Esophagus muscularis mucosa (tissue), 4 donors: Measurements from ENCODE around the gene LARGE1. TPM values are rescaled to one million over a fixed set of nuclear protein-coding genes. Genes with fewer than 3 reads are reported as not detected.

Source experiments
- DNase-seq: peaks from one replicate; pipeline ENCODE4 v3.0.0-alpha.2; 2017; ENCODE audit errors: extremely low spot score
- H3K27ac ChIP-seq, 4 donors: fragments of 200-600 bp; sonication (generic); replicated peaks in 1 of 4; 1 replicate in 3 of 4; 2 replicates in 1 of 4; pipeline ENCODE4 v1.5.1; 2016 to 2019; ENCODE audit warnings: mild to moderate bottlenecking in 1 of 4
- H3K27me3 ChIP-seq, 4 donors: fragments of 200-600 bp; sonication (generic); one replicate each; pipeline versions ENCODE4 v1.5.1 to v1.6.0; 2016 to 2019
- H3K36me3 ChIP-seq, 4 donors: fragments of 200-600 bp; sonication (generic); one replicate each; pipeline ENCODE4 v1.5.1; 2016 to 2019
- H3K4me1 ChIP-seq, 4 donors: fragments of 200-600 bp; sonication (generic); one replicate each; pipeline ENCODE4 v1.5.1; 2016 to 2019
- H3K4me3 ChIP-seq, 4 donors: fragments of 200-600 bp; sonication (generic); 1 replicate in 2 of 4; 2 replicates in 2 of 4; pipeline ENCODE4 v1.5.1; 2016 to 2019; ENCODE audit warnings: mild to moderate bottlenecking in 4 of 4, moderate library complexity in 1 of 4
- H3K9me3 ChIP-seq, 4 donors: fragments of 200-600 bp; sonication (generic); 1 replicate in 3 of 4; 2 replicates in 1 of 4; pipeline ENCODE4 v1.5.1; 2016 to 2019
- CTCF ChIP-seq, 3 experiments: fragments of 200-600 bp in 2 of 3; fragments of 450-650 bp in 1 of 3; sonication (generic) in 2 of 3; IDR thresholded peaks; one replicate each; pipeline ENCODE4 v1.5.1; 2017 to 2019; ENCODE audit warnings: antibody characterized with exemption in 3 of 3, mild to moderate bottlenecking in 2 of 3, moderate library complexity in 1 of 3
- EP300 ChIP-seq: sonication (generic); formaldehyde crosslinking; IDR thresholded peaks from one replicate; pipeline ENCODE4 v1.6.1; 2017; ENCODE audit warnings: antibody characterized with exemption
- POLR2A ChIP-seq: fragments of 450-650 bp; IDR thresholded peaks from one replicate; pipeline ENCODE4 v1.6.1; 2017; ENCODE audit warnings: antibody characterized with exemption, moderate library complexity, mild to moderate bottlenecking, low read depth
- POLR2AphosphoS5 ChIP-seq, 2 donors: sonication (generic); formaldehyde crosslinking; IDR thresholded peaks; one replicate each; pipeline ENCODE4 v1.6.1; 2017; ENCODE audit warnings: antibody characterized with exemption in 2 of 2
- WGBS: methylation state at CpG from one replicate; pipeline ENCODE4 v1.1.5; 2018; 5-methylcytosine and 5-hydroxymethylcytosine counted together
- intact Hi-C: fragments of 100-400 bp; cut with DNase I; formaldehyde crosslinking; loops from one replicate; pipeline ENCODE4 v1.15.1; 2023
- total RNA-seq, 4 donors: library from RNA; depleted of rRNA; stranded (reverse); fragments of >200 nt; gene quantifications; one replicate each; pipeline versions ENCODE4 v1.1.0 to v1.2.1, GENCODE V29; 2016

The LARGE1 gene
- total RNA-seq, 4 donors from 2014 or later: 29.9 to 48.4 (median 32.4) TPM

GRCh38 chr22:33481550-33481949, 438.7 kb downstream of the LARGE1 start:
- Histone ChIP-seq H3K4me1 (peaks cover 0 to 10% (median 5%) of the 10 kb centered on the region in 4 donors), H3K4me3 (no peak overlapping the region), H3K36me3 (no peaks in the 10 kb centered on the region), H3K27ac (no peak overlapping the region), H3K27me3 (no peaks in the 10 kb centered on the region), H3K9me3 (no peaks in the 10 kb centered on the region)
- TF ChIP-seq EP300: no peak
- TF ChIP-seq POLR2A: no peak
- no peak for TF ChIP-seq POLR2AphosphoS5 (IDR thresholded peaks at IDR 0.05)
- no peak for TF ChIP-seq CTCF (IDR thresholded peaks at IDR 0.05)
- DNase-seq: no peak
- intact Hi-C loops: no loop called here
- 88% methylated on average over 5 of the region's 5 CpGs for WGBS

GRCh38 chr22:33477120-33478111, 442.9 kb downstream of the LARGE1 start:
- 69% methylated on average over 13 of the region's 13 CpGs for WGBS
- Histone ChIP-seq H3K4me1 (peaks cover 5 to 27% (median 10%) of the 10 kb centered on the region in 4 donors), H3K4me3 (no peak overlapping the region), H3K9me3 (no peaks in the 10 kb centered on the region), H3K27me3 (no peaks in the 10 kb centered on the region), H3K36me3 (no peaks in the 10 kb centered on the region), H3K27ac (peak overlapping the region in 2 of 4 donors; percentile 22 to 34)
- intact Hi-C loops: no loop called here
- no peak for DNase-seq
- no peak for TF ChIP-seq POLR2A
- TF ChIP-seq POLR2AphosphoS5 (IDR thresholded peaks at IDR 0.05): no peak
- TF ChIP-seq CTCF (IDR thresholded peaks at IDR 0.05): no peak
- no peak for TF ChIP-seq EP300

- no peak for DNase-seq
- H3K4me1 ChIP-seq: peaks cover 5 to 33% (median 11%) of the 10 kb centered on the region in 4 donors
- no peak overlapping the region for H3K4me3 ChIP-seq
- intact Hi-C loops: no loop called here
- TF ChIP-seq POLR2A (no peak), EP300 (no peak), CTCF (IDR thresholded peaks at IDR 0.05) (no peak), POLR2AphosphoS5 (IDR thresholded peaks at IDR 0.05) (no peak)
- H3K9me3 ChIP-seq: no peaks in the 10 kb centered on the region
- H3K36me3 ChIP-seq: no peaks in the 10 kb centered on the region
- 85% methylated on average over 13 of the region's 13 CpGs for WGBS
- peak overlapping the region in 2 of 4 donors; percentile 11 to 34 for H3K27ac ChIP-seq
- H3K27me3 ChIP-seq: no peaks in the 10 kb centered on the region
Measured at GRCh38 chr22:33476716-33477115, 443.6 kb downstream of the LARGE1 start.

DNA sequence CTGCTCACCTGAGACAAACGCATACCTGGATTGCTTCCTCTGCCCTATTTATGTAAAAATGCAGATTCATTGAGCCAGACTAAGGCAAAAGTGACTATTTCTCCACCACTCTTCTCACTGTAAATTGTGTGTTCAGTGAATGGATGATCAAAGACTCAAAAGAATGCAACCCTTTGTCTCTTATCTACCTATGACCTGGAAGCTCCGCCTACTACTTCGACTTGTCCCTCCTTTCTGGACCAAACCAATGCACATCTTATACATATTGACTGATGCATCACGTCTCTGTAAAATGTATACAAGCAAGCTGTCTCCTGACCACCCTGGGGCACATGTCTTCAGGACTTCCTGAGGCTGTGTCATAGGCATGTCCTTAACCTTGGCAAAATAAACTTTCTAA, 444.1 kb downstream of the LARGE1 start:
- no peaks in the 10 kb centered on the region for H3K36me3 ChIP-seq
- no peaks in the 10 kb centered on the region for H3K9me3 ChIP-seq
- peak overlapping the region in 2 of 4 donors; percentile 11 to 34 for H3K27ac ChIP-seq
- H3K27me3 ChIP-seq: no peaks in the 10 kb centered on the region
- no peak overlapping the region for H3K4me3 ChIP-seq
- no peak for DNase-seq
- no peak for TF ChIP-seq CTCF (IDR thresholded peaks at IDR 0.05)
- no peak for TF ChIP-seq POLR2AphosphoS5 (IDR thresholded peaks at IDR 0.05)
- TF ChIP-seq EP300: no peak
- TF ChIP-seq POLR2A: no peak
- intact Hi-C loops: no loop called here
- peaks cover 5 to 33% (median 11%) of the 10 kb centered on the region in 4 donors for H3K4me1 ChIP-seq
- 85% methylated on average over 4 of the region's 4 CpGs for WGBS
